Peyer's patch (tissue), 4 donors: ENCODE data around the gene ACSBG1. TPM values are rescaled to one million over a fixed set of nuclear protein-coding genes. Genes with fewer than 3 reads are reported as not detected.

Experiments used
- DNase-seq, 3 donors: peaks; one replicate each; pipeline ENCODE4 v3.0.0-alpha.2; 2017 to 2019
- H3K27ac ChIP-seq, 4 donors: fragments of 200-600 bp; sonication (generic); one replicate each; pipeline ENCODE4 v1.5.1; 2016 to 2019
- H3K27me3 ChIP-seq, 2 donors: fragments of 200-600 bp; sonication (generic); one replicate each; pipeline ENCODE4 v1.5.1; 2019
- H3K36me3 ChIP-seq, 3 donors: fragments of 200-600 bp; sonication (generic); one replicate each; pipeline ENCODE4 v1.5.1; 2016 to 2019
- H3K4me1 ChIP-seq, 4 donors: fragments of 200-600 bp; sonication (generic); one replicate each; pipeline ENCODE4 v1.5.1; 2016 to 2019
- H3K4me3 ChIP-seq, 4 donors: fragments of 200-600 bp; sonication (generic); 1 replicate in 3 of 4; 2 replicates in 1 of 4; pipeline ENCODE4 v1.5.1; 2016 to 2019; ENCODE audit warnings: mild to moderate bottlenecking in 1 of 4
- H3K9me3 ChIP-seq, 4 donors: fragments of 200-600 bp; sonication (generic); one replicate each; pipeline ENCODE4 v1.5.1; 2016 to 2019; ENCODE audit warnings: mild to moderate bottlenecking in 1 of 4
- POLR2A ChIP-seq, 2 donors: fragments of 450-650 bp; IDR thresholded peaks; one replicate each; pipeline ENCODE4 v1.5.1; 2017; ENCODE audit warnings: antibody characterized with exemption in 2 of 2, mild to moderate bottlenecking in 2 of 2, moderate library complexity in 2 of 2
- total RNA-seq, 4 donors: library from RNA; depleted of rRNA; stranded (reverse); fragments of >200 nt; gene quantifications; one replicate each; pipeline ENCODE4 v1.1.0, GENCODE V29; 2016
- TF ChIP-seq, protein P1 (sequence below), 6 experiments: fragments of 450-650 bp in 4 of 6; fragments of 200-600 bp in 2 of 6; sonication (generic) in 1 of 6; IDR thresholded peaks; one replicate each; pipeline ENCODE4 v1.5.1; 2017 to 2019; ENCODE audit warnings: antibody characterized with exemption in 6 of 6, mild to moderate bottlenecking in 3 of 6, moderate library complexity in 1 of 6

ACSBG1 gene
- total RNA-seq, 4 donors from 2014 or later: not detected

- no peak for DNase-seq
- Histone ChIP-seq H3K36me3 (no peaks in the 10 kb centered on the region), H3K27ac (no peak overlapping the region), H3K9me3 (no peaks in the 10 kb centered on the region), H3K27me3 (no peaks in the 10 kb centered on the region), H3K4me3 (no peak overlapping the region), H3K4me1 (no peaks in the 10 kb centered on the region)
- no peak for TF ChIP-seq POLR2A (IDR thresholded peaks at IDR 0.05)
- TF ChIP-seq, protein P1, sequence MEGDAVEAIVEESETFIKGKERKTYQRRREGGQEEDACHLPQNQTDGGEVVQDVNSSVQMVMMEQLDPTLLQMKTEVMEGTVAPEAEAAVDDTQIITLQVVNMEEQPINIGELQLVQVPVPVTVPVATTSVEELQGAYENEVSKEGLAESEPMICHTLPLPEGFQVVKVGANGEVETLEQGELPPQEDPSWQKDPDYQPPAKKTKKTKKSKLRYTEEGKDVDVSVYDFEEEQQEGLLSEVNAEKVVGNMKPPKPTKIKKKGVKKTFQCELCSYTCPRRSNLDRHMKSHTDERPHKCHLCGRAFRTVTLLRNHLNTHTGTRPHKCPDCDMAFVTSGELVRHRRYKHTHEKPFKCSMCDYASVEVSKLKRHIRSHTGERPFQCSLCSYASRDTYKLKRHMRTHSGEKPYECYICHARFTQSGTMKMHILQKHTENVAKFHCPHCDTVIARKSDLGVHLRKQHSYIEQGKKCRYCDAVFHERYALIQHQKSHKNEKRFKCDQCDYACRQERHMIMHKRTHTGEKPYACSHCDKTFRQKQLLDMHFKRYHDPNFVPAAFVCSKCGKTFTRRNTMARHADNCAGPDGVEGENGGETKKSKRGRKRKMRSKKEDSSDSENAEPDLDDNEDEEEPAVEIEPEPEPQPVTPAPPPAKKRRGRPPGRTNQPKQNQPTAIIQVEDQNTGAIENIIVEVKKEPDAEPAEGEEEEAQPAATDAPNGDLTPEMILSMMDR (IDR thresholded peaks at IDR 0.05): no peak
Measured at GRCh38 chr15:78224023-78224411, 10.3 kb downstream of the ACSBG1 start.

- H3K27ac ChIP-seq: no peak overlapping the region
- H3K4me3 ChIP-seq: no peak overlapping the region
Measured at GRCh38 chr15:78223396-78224022, 10.9 kb downstream of the ACSBG1 start.

DNA sequence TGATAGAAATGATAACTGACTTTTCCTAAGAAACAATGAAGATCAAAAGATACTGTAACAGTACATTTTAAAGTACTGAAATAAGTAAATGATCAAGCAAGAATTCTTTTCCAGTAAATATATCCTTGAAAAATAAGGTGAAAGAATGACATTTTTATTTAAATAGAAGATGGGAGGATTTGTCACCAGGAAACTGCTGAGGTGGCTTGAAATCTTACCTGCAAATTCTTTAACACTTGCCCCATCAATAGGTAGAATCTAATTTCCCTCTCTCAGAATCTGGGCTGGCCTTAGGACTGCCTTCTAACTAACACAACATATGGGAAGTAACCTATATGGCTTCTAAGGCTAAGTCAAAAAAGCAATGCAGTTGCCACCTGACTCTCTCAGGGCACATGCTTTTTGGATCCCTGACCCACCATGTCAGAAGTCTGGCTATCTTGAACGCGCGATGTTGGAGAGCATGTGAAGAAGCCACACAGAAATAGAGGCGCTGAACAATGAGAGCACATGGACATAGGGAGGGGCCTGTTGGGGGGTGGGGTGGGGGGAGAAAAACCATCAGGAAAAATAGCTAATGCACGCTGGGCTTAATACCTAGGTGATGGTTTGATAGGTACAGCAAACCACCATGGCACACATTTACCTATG lies 11.5 kb downstream of the ACSBG1 start:
- Histone ChIP-seq H3K4me1 (no peaks in the 10 kb centered on the region), H3K9me3 (no peaks in the 10 kb centered on the region), H3K27ac (no peak overlapping the region), H3K36me3 (no peaks in the 10 kb centered on the region), H3K27me3 (no peaks in the 10 kb centered on the region), H3K4me3 (no peak overlapping the region)
- no peak for TF ChIP-seq POLR2A (IDR thresholded peaks at IDR 0.05)
- TF ChIP-seq, protein P1 (IDR thresholded peaks at IDR 0.05): no peak
- DNase-seq: no peak

More at GRCh38 chr15:78223396-78224022, 10.9 kb downstream of the ACSBG1 start:
- H3K4me1 ChIP-seq: no peaks in the 10 kb centered on the region
- no peaks in the 10 kb centered on the region for H3K9me3 ChIP-seq
- no peaks in the 10 kb centered on the region for H3K36me3 ChIP-seq
- no peaks in the 10 kb centered on the region for H3K27me3 ChIP-seq
- DNase-seq: no peak
- TF ChIP-seq, protein P1 (IDR thresholded peaks at IDR 0.05): no peak
- no peak for TF ChIP-seq POLR2A (IDR thresholded peaks at IDR 0.05)

DNA sequence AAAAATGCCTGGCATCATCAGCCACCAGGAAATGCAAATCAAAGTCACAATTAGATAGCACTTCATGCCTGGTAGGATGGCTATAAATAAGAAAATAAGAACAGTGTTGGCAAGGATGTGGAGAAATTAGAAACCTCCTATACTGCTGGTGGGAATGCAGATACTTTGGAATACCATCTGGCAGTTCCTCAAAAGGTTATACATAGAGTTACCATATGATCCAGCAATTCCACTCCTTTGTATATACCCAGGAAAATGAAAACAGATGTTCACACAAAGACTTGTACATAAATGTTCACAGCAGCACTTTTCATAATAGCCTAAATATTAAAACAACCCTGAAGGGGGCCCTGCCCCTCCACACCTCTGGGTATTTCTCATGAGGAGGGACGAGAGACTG lies 13.7 kb downstream of the ACSBG1 start:
- DNase-seq: no peak
- no peaks in the 10 kb centered on the region for H3K36me3 ChIP-seq
- H3K27me3 ChIP-seq: no peaks in the 10 kb centered on the region
- H3K4me1 ChIP-seq: peaks cover 0 to 15% (median 2%) of the 10 kb centered on the region in 4 donors
- TF ChIP-seq, protein P1 (IDR thresholded peaks at IDR 0.05): no peak
- TF ChIP-seq POLR2A (IDR thresholded peaks at IDR 0.05): no peak
- no peak overlapping the region for H3K4me3 ChIP-seq
- H3K27ac ChIP-seq: no peak overlapping the region
- H3K9me3 ChIP-seq: no peaks in the 10 kb centered on the region

DNA sequence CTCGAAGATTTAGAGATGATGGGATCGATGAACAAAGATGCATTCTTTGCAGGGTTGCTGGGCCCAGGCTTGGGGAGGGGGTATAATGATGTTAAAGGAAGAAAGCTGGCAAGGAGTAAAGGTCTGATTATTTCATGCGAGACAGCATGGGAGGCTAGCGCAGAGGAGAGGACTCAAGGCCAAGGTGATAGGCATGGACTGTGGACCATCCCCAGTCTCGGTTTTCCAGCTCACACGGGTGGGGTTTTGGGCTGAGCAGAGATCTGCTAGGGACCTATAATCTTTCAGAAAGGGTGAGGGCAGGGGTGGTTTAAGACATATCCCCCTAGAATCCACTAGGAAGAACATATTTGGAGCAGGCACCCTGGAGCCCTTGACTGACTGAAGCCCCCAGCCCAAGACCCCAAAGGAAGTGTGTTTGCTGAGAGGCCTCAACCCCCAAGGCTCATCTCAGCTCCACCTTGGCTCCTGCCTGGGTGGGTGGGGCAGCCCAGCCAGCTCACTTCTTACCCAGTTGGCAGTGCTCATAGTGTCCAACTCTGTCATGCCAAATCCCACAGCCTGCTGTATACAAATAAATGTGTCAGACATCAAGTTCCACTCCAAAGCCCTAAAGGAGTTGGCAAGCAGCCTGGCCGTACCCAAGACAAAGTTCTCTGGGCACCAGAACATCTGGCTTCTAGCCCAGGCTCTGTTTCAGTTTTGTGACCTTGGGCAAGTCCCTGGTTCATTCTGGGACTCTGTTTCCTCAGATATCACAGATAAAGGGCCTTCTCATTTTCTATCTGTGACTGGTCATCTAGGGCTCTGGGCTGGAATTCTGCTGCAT lies 17.9 kb downstream of the ACSBG1 start:
- TF ChIP-seq, protein P1 (IDR thresholded peaks at IDR 0.05): no peak
- TF ChIP-seq POLR2A (IDR thresholded peaks at IDR 0.05): no peak
- DNase-seq: peak in 2 of 3 donors; percentile 86 to 93
- no peaks in the 10 kb centered on the region for H3K9me3 ChIP-seq
- no peak overlapping the region for H3K4me3 ChIP-seq
- peak overlapping the region in 3 of 4 donors; percentile 72 to 96 (median 89) for H3K27ac ChIP-seq
- peaks cover 0 to 33% (median 5%) of the 10 kb centered on the region in 4 donors for H3K4me1 ChIP-seq
- no peaks in the 10 kb centered on the region for H3K36me3 ChIP-seq
- H3K27me3 ChIP-seq: no peaks in the 10 kb centered on the region
